Fibroblast of villous mesenchyme (primary cell): Measurements from ENCODE around the gene DLG1. TPM values are rescaled to one million over a fixed set of nuclear protein-coding genes. Genes with fewer than 3 reads are reported as not detected.

Experiments
- DNase-seq: peaks from one replicate; pipeline ENCODE4 v3.0.0-alpha.2; 2010; ENCODE audit warnings: low read depth
- H3K4me3 ChIP-seq: 2 replicates; pipeline ENCODE4 v1.5.1; 2011; ENCODE audit warnings: low read depth, mild to moderate bottlenecking, low read length
- total RNA-seq: library from RNA; depleted of rRNA; stranded (reverse); fragments of >200 nt; gene quantifications from 2 replicates; pipeline ENCODE4 v1.2.3, GENCODE V29; 2012
- TF ChIP-seq, protein P1 (sequence below): IDR thresholded peaks from 2 replicates; pipeline ENCODE4 v1.5.1; 2012; ENCODE audit warnings: low read depth, mild to moderate bottlenecking, low read length; ENCODE audit not compliant: insufficient read depth

Gene DLG1
- total RNA-seq, 1 donor, result 87.7 TPM

DNA sequence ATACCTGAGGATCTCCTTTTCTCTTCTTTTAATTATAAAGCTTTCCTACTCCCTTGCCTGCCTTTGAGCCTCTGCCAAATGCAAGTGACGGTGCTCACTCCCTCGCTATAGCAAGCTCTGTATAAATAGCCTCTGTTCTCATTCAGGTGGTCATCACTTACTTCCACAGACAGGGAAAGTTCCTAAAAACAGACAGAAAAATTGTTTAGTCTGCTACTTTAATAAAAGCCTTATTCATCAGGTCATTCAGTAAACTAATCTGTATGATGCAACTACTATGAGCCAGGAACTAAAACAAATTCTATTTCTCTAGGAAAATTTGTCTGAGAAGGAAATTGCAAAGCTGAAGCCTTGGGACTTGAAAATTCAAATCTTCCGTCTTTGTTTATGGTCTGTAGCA lies 10.2 kb upstream of the DLG1 start:
- no peak overlapping the region for H3K4me3 ChIP-seq
- TF ChIP-seq, protein P1, sequence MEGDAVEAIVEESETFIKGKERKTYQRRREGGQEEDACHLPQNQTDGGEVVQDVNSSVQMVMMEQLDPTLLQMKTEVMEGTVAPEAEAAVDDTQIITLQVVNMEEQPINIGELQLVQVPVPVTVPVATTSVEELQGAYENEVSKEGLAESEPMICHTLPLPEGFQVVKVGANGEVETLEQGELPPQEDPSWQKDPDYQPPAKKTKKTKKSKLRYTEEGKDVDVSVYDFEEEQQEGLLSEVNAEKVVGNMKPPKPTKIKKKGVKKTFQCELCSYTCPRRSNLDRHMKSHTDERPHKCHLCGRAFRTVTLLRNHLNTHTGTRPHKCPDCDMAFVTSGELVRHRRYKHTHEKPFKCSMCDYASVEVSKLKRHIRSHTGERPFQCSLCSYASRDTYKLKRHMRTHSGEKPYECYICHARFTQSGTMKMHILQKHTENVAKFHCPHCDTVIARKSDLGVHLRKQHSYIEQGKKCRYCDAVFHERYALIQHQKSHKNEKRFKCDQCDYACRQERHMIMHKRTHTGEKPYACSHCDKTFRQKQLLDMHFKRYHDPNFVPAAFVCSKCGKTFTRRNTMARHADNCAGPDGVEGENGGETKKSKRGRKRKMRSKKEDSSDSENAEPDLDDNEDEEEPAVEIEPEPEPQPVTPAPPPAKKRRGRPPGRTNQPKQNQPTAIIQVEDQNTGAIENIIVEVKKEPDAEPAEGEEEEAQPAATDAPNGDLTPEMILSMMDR, result no peak
- peak; percentile 88 for DNase-seq

DNA sequence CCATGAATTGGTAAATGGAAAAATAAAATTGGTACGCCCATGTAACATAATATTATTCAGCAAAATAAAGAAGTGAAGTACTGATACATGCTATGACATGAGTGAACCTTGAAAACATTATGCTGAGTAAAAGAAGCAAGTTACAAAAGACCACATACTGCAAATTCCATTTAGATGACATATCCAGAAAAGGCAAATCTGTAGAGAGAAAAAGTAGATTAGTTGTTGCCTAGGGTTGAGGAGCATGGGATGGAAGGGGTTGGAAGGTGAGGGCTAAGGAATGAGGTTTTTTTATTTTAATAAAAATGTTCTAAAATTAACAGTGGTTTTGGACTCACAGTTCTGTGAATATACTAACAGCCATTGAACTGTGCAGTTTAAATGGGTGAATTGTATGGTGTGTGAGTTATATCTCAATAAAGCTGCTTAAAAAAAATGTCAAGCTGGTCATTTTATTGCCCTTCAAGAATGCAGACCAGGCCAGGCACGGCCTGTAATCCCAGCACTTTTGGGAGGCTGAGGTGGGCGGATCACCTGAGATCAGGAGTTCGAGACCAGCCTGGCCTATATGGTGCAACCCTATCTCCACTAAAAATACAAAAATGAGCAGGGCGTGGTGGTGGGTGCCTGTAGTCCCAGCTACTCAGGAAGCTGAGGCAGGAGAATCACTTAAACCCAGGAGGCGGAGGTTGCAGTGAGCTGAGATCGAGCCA lies 8.1 kb upstream of the DLG1 start:
- peak; percentile 82 for DNase-seq
- H3K4me3 ChIP-seq, result no peak overlapping the region
- TF ChIP-seq, protein P1, result no peak

DNA sequence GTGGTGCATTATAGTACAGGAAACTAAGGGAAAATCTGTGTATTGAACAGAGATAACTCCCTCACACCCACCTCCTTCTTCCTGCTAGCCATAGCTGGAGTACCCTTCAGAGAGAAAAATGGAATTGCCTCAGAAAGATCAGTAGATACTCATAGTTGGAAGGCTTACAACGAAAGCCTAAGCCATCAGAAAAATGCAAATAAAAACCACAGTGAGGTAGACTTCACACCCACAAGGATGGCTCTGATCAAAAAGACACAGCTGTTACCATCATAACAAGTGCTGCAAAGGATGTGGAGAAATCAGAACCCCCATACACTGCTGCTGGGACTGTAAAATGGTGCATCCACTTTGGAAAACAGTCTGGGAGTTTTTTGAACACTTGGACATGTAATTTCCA lies 7.4 kb upstream of the DLG1 start:
- no peak overlapping the region for H3K4me3 ChIP-seq
- peak; percentile 94 for DNase-seq

DNA sequence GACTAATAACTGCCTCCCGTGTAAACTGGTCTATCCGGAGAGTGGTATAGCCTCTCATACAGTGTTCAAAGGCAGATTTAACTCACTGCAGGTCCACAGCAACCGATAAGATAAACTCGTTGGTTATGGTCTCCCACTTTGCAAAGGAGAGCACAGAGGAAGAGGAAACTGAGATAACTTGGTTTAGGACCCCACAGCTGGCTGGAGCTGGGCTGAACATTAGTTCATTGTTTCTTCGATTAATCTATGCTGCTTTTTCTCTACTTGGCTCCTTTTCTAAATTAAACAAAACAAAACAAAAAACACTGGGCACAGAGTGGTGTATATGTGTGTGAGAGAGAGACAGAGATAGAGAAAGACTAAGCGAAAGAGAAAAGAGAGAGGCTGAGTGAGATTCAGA lies 5.0 kb upstream of the DLG1 start:
- H3K4me3 ChIP-seq, result no peak overlapping the region
- DNase-seq, result no peak
- TF ChIP-seq, protein P1, result no peak

More for the DNA sequence above, 7.4 kb upstream of the DLG1 start:
- TF ChIP-seq, protein P1, result no peak

DNA sequence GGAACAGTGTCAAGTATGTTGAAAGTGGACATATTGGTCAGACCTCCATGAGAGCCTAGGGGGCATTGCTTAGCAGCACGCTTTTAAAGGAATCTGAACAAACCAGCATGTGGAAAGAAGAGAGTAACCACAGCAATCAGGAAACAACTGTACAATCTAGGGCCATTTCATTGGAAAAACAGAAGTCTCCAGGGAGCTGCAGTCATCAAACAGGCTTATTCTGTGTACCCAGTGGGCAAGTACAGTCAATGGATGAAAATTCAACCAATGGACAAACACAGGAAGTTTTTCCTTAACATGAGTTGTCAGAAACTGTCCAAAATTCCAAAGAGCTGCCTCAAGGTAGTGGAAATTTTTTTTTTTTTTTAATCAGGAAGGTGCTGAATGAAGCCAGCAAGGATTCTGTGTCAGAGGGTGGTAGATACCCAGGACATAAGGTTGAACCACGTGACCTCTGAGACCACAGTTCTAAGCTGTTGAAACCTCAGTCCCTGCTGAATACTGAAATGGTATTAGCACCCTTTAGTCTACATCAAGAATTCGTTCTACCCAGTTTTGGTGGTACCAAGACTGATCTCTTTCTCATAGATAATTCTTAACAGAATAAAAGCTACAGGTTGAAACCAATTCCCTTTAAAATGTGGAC lies 4.4 kb upstream of the DLG1 start:
- DNase-seq, result peak; percentile 51
- TF ChIP-seq, protein P1, result no peak
- H3K4me3 ChIP-seq, result no peak overlapping the region

DNA sequence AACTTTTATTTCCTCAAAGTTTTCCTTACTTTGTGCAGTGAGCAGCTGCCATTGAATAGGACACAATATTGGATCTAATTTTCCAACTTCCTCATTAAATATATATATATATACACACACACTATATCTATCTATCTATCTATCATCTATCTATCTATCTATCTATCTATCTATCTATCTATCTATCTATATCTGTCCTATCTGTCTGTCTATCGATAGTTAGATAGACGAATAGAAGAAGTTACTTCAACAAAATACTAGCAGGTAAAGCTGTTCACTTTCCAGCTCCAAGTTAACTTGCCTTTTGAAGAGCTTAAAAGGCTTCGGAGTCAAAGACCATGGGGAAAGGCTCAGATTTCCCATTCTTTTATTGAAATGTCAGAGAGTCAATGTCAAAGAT lies 3.6 kb upstream of the DLG1 start:
- TF ChIP-seq, protein P1, result no peak
- DNase-seq, result no peak
- H3K4me3 ChIP-seq, result no peak overlapping the region
